Activated CD4-positive, alpha-beta T cell treated with anti-CD3 and anti-CD28 coated beads for 36 hours (primary cell): ENCODE data around the gene CERS1. TPM values are rescaled to one million over a fixed set of nuclear protein-coding genes. Genes with fewer than 3 reads are reported as not detected.

ENCODE experiments used
- ATAC-seq: fragments of 200-7000 bp; cut with Tn5 transposase; one replicate; pipeline ENCODE4 v1.10.0; 2021; ENCODE audit warnings: mild to moderate bottlenecking, moderate library complexity
- CTCF ChIA-PET: fragments of 350-600 bp; sonication (Branson Sonifier 250); formaldehyde crosslinking; loops from one replicate; lab custom pipeline; 2021; ENCODE audit warnings: antibody characterized with exemption; lab: Charles Lee
- POLR2A ChIA-PET: fragments of 350-600 bp; sonication (Branson Sonifier 250); formaldehyde crosslinking; loops from one replicate; lab custom pipeline; 2021; ENCODE audit warnings: antibody characterized with exemption, inconsistent platforms; lab: Charles Lee
- DNase-seq: peaks from one replicate; pipeline ENCODE4 v3.0.0-alpha.2; 2020
- H3K27ac Mint-ChIP-seq: one replicate; pipeline ENCODE4 v1.8.0; 2021; ENCODE audit warnings: mixed read lengths
- H3K27me3 Mint-ChIP-seq: one replicate; pipeline ENCODE4 v1.8.0; 2021; ENCODE audit warnings: mixed read lengths
- H3K36me3 Mint-ChIP-seq: one replicate; pipeline ENCODE4 v1.8.0; 2021; ENCODE audit warnings: low read depth, mixed read lengths
- H3K4me1 Mint-ChIP-seq: one replicate; pipeline ENCODE4 v1.8.0; 2021; ENCODE audit warnings: mixed read lengths
- H3K4me3 Mint-ChIP-seq: one replicate; pipeline ENCODE4 v1.8.0; 2021; ENCODE audit warnings: mild to moderate bottlenecking, moderate library complexity, mixed read lengths
- H3K9me3 Mint-ChIP-seq: one replicate; pipeline ENCODE4 v1.8.0; 2021; ENCODE audit warnings: low read depth, mixed read lengths
- intact Hi-C, 2 experiments: fragments of 100-400 bp; cut with DNase I in 1 of 2; cut with micrococcal nuclease in 1 of 2; formaldehyde crosslinking; loops; one replicate each; pipeline versions ENCODE4 v1.14.2 to v1.15.1; 2022 to 2024; cut with DNase I, micrococcal nuclease
- total RNA-seq, 2 experiments: library from RNA; stranded (reverse); gene quantifications; one replicate each; pipeline ENCODE4 v1.2.3, GENCODE V29; 2021

CERS1 gene
- total RNA-seq, 2 experiments from 2014 or later: 0.11 to 0.16 TPM

DNA sequence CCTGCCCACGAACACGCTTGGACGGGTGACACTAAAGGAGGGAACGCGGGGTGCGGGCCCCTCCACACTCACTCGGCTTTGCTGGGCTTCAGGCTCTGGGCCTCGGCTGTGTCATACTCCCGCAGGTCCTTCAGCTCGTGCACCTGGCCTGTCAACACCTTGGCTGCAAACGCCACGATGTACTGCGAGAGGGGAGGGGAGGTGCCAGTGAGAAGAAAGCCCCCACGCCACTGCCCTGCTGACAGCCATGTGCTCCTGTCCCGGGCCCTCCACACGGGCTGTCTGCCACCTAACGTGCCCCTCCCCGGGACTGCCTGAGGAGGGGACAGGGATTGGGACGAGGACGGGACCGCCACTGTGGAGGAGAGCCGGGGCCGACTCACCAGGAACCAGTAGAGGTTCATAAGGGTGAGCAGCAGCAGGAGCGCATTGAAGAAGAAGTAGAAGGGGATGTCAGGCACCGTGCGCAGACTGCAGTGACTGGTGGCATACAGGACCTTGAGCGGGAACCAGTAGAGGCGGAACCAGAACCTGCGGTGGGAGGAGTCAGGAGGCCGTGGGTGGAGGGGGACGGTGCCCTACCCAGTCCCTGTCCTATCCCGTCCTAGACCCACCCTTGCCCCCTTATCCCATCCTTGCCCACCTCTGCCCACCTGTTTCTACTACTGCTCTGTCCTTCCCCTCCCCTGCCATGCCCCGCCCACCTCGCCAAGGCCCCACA is 16.9 kb downstream of the CERS1 start:
- CTCF ChIA-PET: no interaction called here
- intact Hi-C loops: loop anchor here in 1 of 2 experiments (1.0 kb wide), 1 partner anchor 243 kb away; no protein-coding TSS in a partner anchor
- ATAC-seq: no peak

DNA sequence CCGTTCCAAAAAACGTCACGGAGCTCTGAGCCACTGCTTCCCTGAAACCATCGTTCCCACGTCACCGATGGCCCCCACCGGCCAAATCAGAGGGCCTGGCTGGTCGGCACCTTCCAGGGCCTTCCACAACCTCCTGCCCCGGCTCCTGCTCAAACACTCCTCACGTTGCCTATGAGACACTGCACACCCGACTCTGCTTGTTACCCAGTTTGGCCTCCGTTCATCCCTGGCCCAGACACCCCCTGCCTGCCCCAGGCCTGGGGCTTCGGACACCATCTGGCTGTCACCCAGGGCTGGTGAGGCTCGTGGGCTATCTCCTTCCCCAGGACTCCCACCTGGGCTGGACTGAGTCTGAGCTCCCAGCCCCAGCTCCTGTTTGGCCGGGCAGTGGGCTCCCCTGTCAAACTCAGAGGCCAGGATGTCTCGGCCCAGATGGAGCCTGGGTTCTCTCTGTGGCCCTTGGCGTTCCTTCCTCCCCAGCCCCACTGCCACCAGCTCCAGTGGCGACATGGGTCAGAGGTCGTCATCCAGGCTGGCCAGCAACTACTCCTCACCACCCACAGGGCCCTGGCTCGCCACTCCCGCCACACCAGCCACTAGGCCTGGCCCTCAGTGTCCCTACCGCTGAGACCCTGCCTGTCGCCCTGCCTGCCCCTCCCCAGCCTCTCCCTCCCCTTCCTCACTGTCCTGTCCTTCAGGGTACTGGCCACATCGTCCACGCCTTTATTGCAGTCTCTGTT is 17.7 kb downstream of the CERS1 start:
- Mint-ChIP-seq H3K9me3 (no peaks in the 10 kb centered on the region), H3K36me3 (no peaks in the 10 kb centered on the region), H3K4me3 (no peak overlapping the region), H3K4me1 (no peaks in the 10 kb centered on the region), H3K27ac (no peak overlapping the region), H3K27me3 (no peaks in the 10 kb centered on the region)
- no peak for DNase-seq
- ATAC-seq: no peak
- POLR2A ChIA-PET: no interaction called here
- CTCF ChIA-PET: interaction anchor here (1.0 to 1.5 kb wide), 2 partner anchors 14 to 139 kb away, joined by 3 read pairs; no protein-coding TSS in a partner anchor
- intact Hi-C loops: no loop called here

More for the DNA sequence above, 16.9 kb downstream of the CERS1 start:
- H3K4me1 Mint-ChIP-seq: no peaks in the 10 kb centered on the region
- no peak overlapping the region for H3K27ac Mint-ChIP-seq
- no peaks in the 10 kb centered on the region for H3K36me3 Mint-ChIP-seq
- no peaks in the 10 kb centered on the region for H3K9me3 Mint-ChIP-seq
- no peaks in the 10 kb centered on the region for H3K27me3 Mint-ChIP-seq
- no peak for DNase-seq
- POLR2A ChIA-PET: no interaction called here
- H3K4me3 Mint-ChIP-seq: no peak overlapping the region

DNA sequence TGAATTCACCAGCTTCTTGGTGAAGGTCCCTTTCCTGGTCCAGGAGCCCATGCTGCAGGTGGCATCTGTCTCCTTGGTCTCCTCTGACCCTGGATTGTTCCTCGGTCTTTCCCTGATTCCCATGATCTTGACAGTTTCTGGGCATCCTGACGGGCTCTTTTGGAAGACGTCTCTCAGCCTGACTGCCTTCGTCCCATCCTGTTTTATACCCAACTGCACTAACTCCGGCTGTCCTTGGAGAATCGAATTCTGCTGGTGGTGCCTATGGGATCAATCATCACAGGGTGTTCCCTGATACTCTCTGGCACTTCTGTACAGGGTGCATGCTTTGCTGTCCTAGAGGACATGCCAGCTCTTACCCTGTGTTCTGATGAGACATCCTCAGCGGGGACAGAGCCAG is 19.1 kb downstream of the CERS1 start:
- intact Hi-C loops: no loop called here
- ChIA-PET POLR2A (interaction anchor here (0.7 kb wide), 1 partner anchor 175 kb away, joined by 3 read pairs; no protein-coding TSS in a partner anchor), CTCF (interaction anchor here (0.6 to 1.9 kb wide), 3 partner anchors 11 to 140 kb away, joined by 3 to 7 read pairs (median 3); no protein-coding TSS in a partner anchor)
- DNase-seq (no peak), ATAC-seq (no peak)
- no peaks in the 10 kb centered on the region for H3K9me3 Mint-ChIP-seq
- no peak overlapping the region for H3K4me3 Mint-ChIP-seq
- H3K27me3 Mint-ChIP-seq: no peaks in the 10 kb centered on the region
- no peaks in the 10 kb centered on the region for H3K36me3 Mint-ChIP-seq
- no peaks in the 10 kb centered on the region for H3K4me1 Mint-ChIP-seq
- H3K27ac Mint-ChIP-seq: no peak overlapping the region

DNA sequence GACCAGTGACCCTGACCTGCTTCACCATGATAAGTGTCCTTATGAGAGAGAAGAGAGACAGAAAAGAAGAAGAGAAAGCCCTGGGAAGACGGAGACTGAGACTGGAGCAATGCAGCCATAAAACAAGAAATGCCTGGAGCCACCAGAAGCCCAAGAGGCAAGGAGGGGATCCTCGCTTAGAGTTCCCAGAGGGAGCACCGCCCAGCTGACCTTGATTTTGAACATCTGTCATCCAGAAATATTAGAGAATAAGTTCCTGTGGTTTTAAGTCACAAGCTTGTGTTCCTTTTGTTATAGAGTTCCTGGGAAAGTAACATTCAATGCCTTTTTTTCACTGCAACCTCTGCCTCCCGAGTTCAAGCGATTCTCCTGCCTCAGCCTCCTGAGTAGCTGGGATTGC is 20.2 kb downstream of the CERS1 start:
- ATAC-seq (no peak), DNase-seq (no peak)
- no peaks in the 10 kb centered on the region for H3K9me3 Mint-ChIP-seq
- peaks cover 3% of the 10 kb centered on the region for H3K4me1 Mint-ChIP-seq
- ChIA-PET CTCF (interaction anchor here (0.6 to 1.9 kb wide), 5 partner anchors 10 to 638 kb away, joined by 3 to 7 read pairs (median 4); no protein-coding TSS in a partner anchor), POLR2A (no interaction called here)
- no peaks in the 10 kb centered on the region for H3K36me3 Mint-ChIP-seq
- H3K27me3 Mint-ChIP-seq: peaks cover 2% of the 10 kb centered on the region
- intact Hi-C loops: no loop called here
- H3K4me3 Mint-ChIP-seq: no peak overlapping the region
- H3K27ac Mint-ChIP-seq: no peak overlapping the region

DNA sequence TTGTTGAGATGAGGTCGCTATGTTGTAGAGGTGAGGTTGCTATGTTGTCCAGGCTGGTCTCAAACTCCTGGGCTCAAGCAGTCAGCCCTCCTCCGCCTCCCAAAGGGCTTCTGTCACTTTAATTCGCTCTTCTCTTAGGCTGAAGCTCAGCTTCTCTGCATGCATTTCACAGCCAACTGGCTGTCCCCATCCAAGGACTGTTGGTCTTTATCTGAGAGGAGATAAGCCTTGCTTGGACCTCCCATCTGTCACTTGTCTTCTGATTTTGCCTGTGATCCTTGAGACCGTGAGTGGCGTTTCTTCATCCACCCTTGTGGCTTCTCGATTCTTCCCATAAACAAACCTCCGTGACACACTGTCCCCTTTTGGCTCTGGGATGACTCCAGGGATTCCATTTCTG is 24.4 kb downstream of the CERS1 start:
- H3K4me1 Mint-ChIP-seq: peaks cover 5% of the 10 kb centered on the region
- H3K27ac Mint-ChIP-seq: no peak overlapping the region
- ATAC-seq (no peak), DNase-seq (no peak)
- peaks cover 12% of the 10 kb centered on the region for H3K36me3 Mint-ChIP-seq
- ChIA-PET CTCF (no interaction called here), POLR2A (interaction anchor here (0.6 kb wide), 1 partner anchor 448 kb away, joined by 6 read pairs; no protein-coding TSS in a partner anchor)
- intact Hi-C loops: no loop called here
- H3K27me3 Mint-ChIP-seq: peaks cover 3% of the 10 kb centered on the region
- H3K9me3 Mint-ChIP-seq: no peaks in the 10 kb centered on the region
- H3K4me3 Mint-ChIP-seq: no peak overlapping the region

DNA sequence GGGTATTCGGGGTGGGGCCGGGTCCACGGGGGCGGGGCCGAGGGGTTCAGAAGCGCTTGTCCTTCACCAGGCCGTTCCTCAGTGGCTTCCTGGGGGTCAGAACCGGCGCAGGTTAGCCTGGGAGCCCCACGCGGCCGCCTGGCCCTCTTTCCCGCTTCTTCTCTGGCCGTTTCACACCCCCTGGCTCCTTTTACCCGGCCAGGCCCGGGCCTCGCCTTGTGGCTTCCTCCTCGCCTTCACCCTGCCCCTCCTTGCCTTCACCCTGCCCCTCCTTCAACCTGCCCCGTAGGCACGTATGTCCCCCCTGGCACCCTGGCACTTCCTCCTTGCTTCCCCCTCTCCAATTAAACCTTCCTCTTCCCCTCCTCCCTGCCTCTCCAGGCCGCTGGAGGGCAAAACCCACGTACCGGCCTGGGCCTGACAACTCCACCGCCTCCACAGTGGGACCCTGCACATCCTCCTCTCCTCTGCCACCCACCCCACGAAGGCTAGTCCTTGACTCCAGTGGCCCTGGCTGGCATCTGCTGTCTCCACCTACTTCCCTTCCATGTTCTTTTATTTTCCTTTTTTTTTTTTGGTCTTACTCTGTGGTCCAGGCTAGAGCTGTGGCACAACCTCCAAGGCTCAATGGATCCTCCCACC is 25.3 kb downstream of the CERS1 start:
- DNase-seq: no peak
- POLR2A ChIA-PET: interaction anchor here (0.6 kb wide), 1 partner anchor 61 kb away, joined by 7 read pairs; no protein-coding TSS in a partner anchor
- intact Hi-C loops: no loop called here
- peaks cover 5% of the 10 kb centered on the region for H3K4me1 Mint-ChIP-seq
- no peaks in the 10 kb centered on the region for H3K9me3 Mint-ChIP-seq
- peaks cover 3% of the 10 kb centered on the region for H3K27me3 Mint-ChIP-seq
- no peak overlapping the region for H3K4me3 Mint-ChIP-seq
- CTCF ChIA-PET: no interaction called here
- no peak for ATAC-seq
- H3K36me3 Mint-ChIP-seq: peaks cover 18% of the 10 kb centered on the region
- no peak overlapping the region for H3K27ac Mint-ChIP-seq

DNA sequence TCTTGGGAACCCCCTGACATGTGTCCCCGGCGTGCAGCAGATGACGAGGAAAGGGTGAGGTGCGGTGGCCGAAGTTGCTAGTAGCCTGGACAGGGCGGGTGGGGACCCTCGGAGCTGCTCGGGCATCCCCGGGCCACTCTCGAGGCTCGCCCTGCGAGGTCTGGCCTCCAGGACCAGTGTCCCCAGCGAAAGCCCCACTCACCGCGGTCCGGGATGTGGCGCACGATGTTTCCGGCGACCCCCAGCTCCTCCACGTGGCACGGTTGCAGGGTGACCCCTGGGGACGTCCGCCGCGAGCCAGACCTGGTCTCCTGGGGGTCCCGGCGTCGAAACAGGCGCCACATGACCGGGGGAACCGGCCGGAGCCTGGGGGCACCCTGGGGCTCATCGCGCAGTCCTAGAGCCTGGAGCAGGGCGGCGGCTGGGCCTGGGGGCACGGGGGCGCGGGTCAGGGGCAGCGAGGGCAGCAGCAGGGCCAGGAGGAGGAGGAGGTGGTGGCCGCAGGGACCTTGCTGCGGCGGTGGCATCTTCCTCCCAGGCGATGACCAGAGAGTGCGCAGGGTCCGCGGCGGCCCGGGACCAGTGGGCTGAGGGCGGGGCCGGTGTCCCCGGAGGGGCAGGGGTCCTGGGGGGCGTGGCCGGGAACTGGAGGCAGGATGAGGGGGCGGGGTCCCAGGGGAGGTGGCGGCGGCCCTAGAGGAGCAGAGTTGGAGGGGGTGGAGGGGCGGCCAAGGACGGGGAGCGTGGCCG is 26.0 kb downstream of the CERS1 start:
- intact Hi-C loops: no loop called here
- POLR2A ChIA-PET: no interaction called here
- Mint-ChIP-seq H3K27ac (no peak overlapping the region), H3K4me3 (no peak overlapping the region), H3K36me3 (peaks cover 23% of the 10 kb centered on the region), H3K4me1 (peaks cover 5% of the 10 kb centered on the region), H3K9me3 (no peaks in the 10 kb centered on the region), H3K27me3 (peaks cover 3% of the 10 kb centered on the region)
- DNase-seq (no peak), ATAC-seq (no peak)
- CTCF ChIA-PET: interaction anchor here (0.9 kb wide), 1 partner anchor 21 kb away, joined by 3 read pairs; no protein-coding TSS in a partner anchor

DNA sequence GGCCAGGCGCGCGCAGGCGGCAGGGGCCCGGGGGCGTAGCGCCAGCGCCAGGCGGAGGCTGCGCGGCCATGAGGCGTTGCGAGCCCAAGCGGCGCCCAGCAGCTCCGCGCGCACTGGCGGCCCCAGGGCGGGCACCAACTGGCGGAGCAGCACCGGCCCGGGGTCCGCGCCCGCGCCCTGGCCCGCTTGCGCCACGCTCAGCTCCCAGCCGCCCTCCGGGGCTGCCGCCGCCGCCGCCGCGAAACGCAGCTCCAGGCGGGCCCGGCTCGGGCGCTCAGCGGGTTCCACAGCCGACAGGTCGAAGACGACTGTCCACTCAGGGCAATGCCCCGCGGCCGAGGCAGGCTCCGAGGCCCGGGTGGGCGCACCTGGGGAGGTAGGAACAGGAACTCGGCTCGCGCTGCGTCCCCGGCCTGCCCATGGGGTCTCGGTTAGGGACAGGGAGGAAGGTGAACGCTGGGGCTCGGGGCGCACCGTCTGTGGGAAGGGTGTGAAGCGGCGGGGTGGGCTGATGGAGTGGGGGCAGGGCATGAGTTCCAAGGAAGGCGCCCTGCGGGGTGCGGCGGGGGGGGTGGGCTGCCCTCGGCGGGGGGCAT is 26.8 kb downstream of the CERS1 start:
- Mint-ChIP-seq H3K27me3 (peaks cover 3% of the 10 kb centered on the region), H3K9me3 (no peaks in the 10 kb centered on the region), H3K4me1 (peaks cover 5% of the 10 kb centered on the region), H3K27ac (no peak overlapping the region), H3K4me3 (no peak overlapping the region), H3K36me3 (peaks cover 26% of the 10 kb centered on the region)
- ATAC-seq (no peak), DNase-seq (no peak)
- ChIA-PET CTCF (interaction anchor here (0.6 to 0.9 kb wide), 2 partner anchors 20 to 329 kb away, joined by 3 read pairs; no protein-coding TSS in a partner anchor), POLR2A (no interaction called here)
- intact Hi-C loops: no loop called here

DNA sequence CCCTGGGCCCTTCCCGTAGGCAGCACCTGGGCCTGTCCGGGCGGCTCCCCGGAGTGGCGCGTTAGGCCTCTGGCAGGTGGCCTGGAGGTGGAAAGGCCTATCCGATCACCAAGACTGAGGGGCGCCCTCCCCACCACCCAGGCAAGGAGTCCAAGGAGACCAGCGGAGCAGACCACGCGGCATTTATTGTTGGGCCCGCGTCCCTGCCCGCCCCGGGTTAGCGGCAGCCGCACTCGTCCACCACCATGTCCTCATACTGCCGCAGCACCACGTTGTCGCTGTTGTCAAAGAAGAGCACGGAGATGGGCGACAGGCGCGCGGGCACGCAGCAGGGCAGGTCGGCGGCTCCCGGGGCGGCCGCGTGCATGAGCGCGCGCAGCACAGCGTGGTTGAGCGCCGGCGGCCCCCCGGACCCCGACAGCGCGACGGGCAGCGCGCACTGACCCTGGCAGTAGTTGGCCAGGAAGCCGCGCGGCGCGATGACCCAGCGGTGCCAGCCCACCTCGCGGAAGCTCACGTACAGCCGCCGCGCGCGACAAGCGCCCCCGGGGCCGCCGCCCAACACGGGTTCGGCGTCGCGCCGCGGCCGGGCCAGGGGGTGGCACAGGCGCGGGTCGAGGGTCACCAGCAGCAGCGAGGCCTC is 27.5 kb downstream of the CERS1 start:
- ATAC-seq (no peak), DNase-seq (no peak)
- peaks cover 3% of the 10 kb centered on the region for H3K27me3 Mint-ChIP-seq
- ChIA-PET POLR2A (no interaction called here), CTCF (interaction anchor here (0.6 kb wide), 1 partner anchor 329 kb away, joined by 3 read pairs; no protein-coding TSS in a partner anchor)
- H3K27ac Mint-ChIP-seq: no peak overlapping the region
- peaks cover 31% of the 10 kb centered on the region for H3K36me3 Mint-ChIP-seq
- H3K4me1 Mint-ChIP-seq: peaks cover 5% of the 10 kb centered on the region
- H3K4me3 Mint-ChIP-seq: no peak overlapping the region
- intact Hi-C loops: no loop called here
- H3K9me3 Mint-ChIP-seq: no peaks in the 10 kb centered on the region

DNA sequence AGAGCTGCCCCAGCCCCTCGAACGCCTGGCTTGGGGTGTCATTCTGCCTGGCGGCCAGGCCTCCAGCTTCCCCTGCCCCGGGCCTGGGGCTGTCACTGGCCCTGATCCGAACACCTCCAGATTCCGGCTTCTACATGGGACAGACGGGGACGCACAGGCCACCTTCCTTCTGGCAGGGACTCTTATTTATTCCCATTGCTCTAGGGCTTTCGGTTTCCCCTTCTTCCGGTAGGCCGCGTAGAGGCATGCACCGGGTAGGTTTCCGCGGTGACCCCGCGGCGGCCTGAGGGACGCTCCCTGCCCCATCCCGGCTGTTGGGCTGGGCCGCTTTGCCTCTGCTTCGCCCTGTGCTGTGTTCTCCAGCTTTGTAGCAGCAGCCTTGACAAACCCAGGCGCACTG is 28.2 kb downstream of the CERS1 start:
- CTCF ChIA-PET: interaction anchor here (0.6 kb wide), 1 partner anchor 34 kb away, joined by 3 read pairs; no protein-coding TSS in a partner anchor
- DNase-seq (no peak), ATAC-seq (no peak)
- no peak overlapping the region for H3K4me3 Mint-ChIP-seq
- H3K36me3 Mint-ChIP-seq: peaks cover 31% of the 10 kb centered on the region
- intact Hi-C loops: no loop called here
- POLR2A ChIA-PET: no interaction called here
- H3K27ac Mint-ChIP-seq: no peak overlapping the region
- H3K4me1 Mint-ChIP-seq: peaks cover 5% of the 10 kb centered on the region
- peaks cover 3% of the 10 kb centered on the region for H3K27me3 Mint-ChIP-seq
- H3K9me3 Mint-ChIP-seq: no peaks in the 10 kb centered on the region
